Measurements from ENCODE around the gene PSAPL1.

GRCh38 chr4:7450775-7451433 is 16.2 kb upstream of the PSAPL1 start:
- TF ChIP-seq YY1 (IDR thresholded peaks at IDR 0.05; ENCODE audit: low read depth) (no peak), CTCF (IDR thresholded peaks at IDR 0.05) (no peak), POLR2AphosphoS5 (IDR thresholded peaks at IDR 0.05; ENCODE audit: low read depth, low read length) (no peak), MAX (IDR thresholded peaks at IDR 0.05; ENCODE audit: low read depth) (no peak), FOSL2 (IDR thresholded peaks at IDR 0.05; ENCODE audit: borderline replicate concordance, low read depth) (no peak), JUND (IDR thresholded peaks at IDR 0.05) (no peak), NRF1 (IDR thresholded peaks at IDR 0.05; ENCODE audit: low read depth, low read length) (no peak)
